B cell (primary cell): ENCODE results near the gene RCBTB2. TPM values are rescaled to one million over a fixed set of nuclear protein-coding genes. Genes with fewer than 3 reads are reported as not detected.

Source experiments
- ATAC-seq: fragments of 200-7000 bp; cut with Tn5 transposase; one replicate; pipeline ENCODE4 v1.10.0; 2021; ENCODE audit warnings: low read depth, mild to moderate bottlenecking, moderate number of reproducible peaks, moderate library complexity
- CTCF ChIA-PET: fragments of 350-600 bp; sonication (Branson Sonifier 250); formaldehyde crosslinking; loops from one replicate; lab custom pipeline; 2021; ENCODE audit warnings: antibody characterized with exemption, inconsistent platforms; lab: Charles Lee
- POLR2A ChIA-PET: fragments of 350-600 bp; sonication (Branson Sonifier 250); formaldehyde crosslinking; loops from one replicate; lab custom pipeline; 2021; ENCODE audit warnings: antibody characterized with exemption; lab: Charles Lee
- DNase-seq: peaks from one replicate; pipeline ENCODE4 v3.0.0; 2013
- H2AFZ ChIP-seq: 2 replicates; pipeline ENCODE4 v1.6.1; 2012; ENCODE audit warnings: mild to moderate bottlenecking, low read depth, low read length; ENCODE audit not compliant: insufficient read depth, poor library complexity, severe bottlenecking
- H3K27ac ChIP-seq, 2 donors: 1 replicate in 1 of 2; 2 replicates in 1 of 2; pipeline ENCODE4 v1.5.1; 2012 to 2013; ENCODE audit warnings: low read length in 2 of 2, mild to moderate bottlenecking in 2 of 2, moderate library complexity in 1 of 2
- H3K27me3 ChIP-seq, 4 experiments: fragments of 200-600 bp in 1 of 4; sonication (generic) in 1 of 4; replicated peaks in 1 of 4; 1 replicate in 2 of 4; 2 replicates in 2 of 4; pipeline versions ENCODE4 v1.6.1 to v1.7.0; 2013 to 2016; ENCODE audit warnings: low read length in 3 of 4, mild to moderate bottlenecking in 2 of 4, mixed read lengths in 1 of 4, moderate library complexity in 1 of 4; ENCODE audit not compliant: insufficient read depth in 4 of 4, control insufficient read depth in 3 of 4; ENCODE audit errors: control extremely low read depth in 1 of 4
- H3K36me3 ChIP-seq, 2 experiments: replicated peaks in 1 of 2; 1 replicate in 1 of 2; 2 replicates in 1 of 2; pipeline versions ENCODE4 v1.6.1 to v1.7.1; 2013; ENCODE audit warnings: low read length in 1 of 2; ENCODE audit not compliant: insufficient read depth in 2 of 2, control insufficient read depth in 1 of 2; ENCODE audit errors: control extremely low read depth in 1 of 2, extremely low read depth in 1 of 2
- H3K4me1 ChIP-seq, 2 donors: fragments of 200-600 bp in 1 of 2; sonication (generic) in 1 of 2; 1 replicate in 1 of 2; 2 replicates in 1 of 2; pipeline versions ENCODE4 v1.5.1 to v1.6.1; 2013 to 2017; ENCODE audit warnings: low read length in 2 of 2; ENCODE audit not compliant: control insufficient read depth in 2 of 2, insufficient read depth in 2 of 2
- H3K4me2 ChIP-seq: replicated peaks from 2 replicates; pipeline ENCODE3; 2012; ENCODE audit warnings: mild to moderate bottlenecking, low read depth, low read length; ENCODE audit not compliant: poor library complexity, severe bottlenecking
- H3K4me3 ChIP-seq, 5 experiments: fragments of 200-600 bp in 1 of 5; sonication (generic) in 1 of 5; 1 replicate in 3 of 5; 2 replicates in 2 of 5; pipeline versions ENCODE4 v1.5.1 to v1.7.0; 2011 to 2016; ENCODE audit warnings: low read length in 4 of 5, mild to moderate bottlenecking in 4 of 5, low read depth in 2 of 5, control low read depth in 1 of 5, moderate library complexity in 1 of 5; ENCODE audit not compliant: insufficient read depth in 1 of 5; ENCODE audit errors: control extremely low read depth in 1 of 5, extremely low read depth in 1 of 5
- H3K79me2 ChIP-seq: fragments of 200-600 bp; sonication (generic); one replicate; pipeline ENCODE4 v1.6.0; 2016; ENCODE audit warnings: low read length; ENCODE audit not compliant: control insufficient read depth, insufficient read depth
- H3K9ac ChIP-seq: fragments of 200-600 bp; sonication (generic); 2 replicates; pipeline ENCODE4 v1.6.1; 2017; ENCODE audit warnings: mild to moderate bottlenecking, low read length, moderate library complexity
- H3K9me3 ChIP-seq, 3 donors: one replicate each; pipeline versions ENCODE4 v1.6.1 to v1.7.1; 2013; ENCODE audit warnings: low read length in 2 of 3; ENCODE audit not compliant: control insufficient read depth in 2 of 3, insufficient read depth in 1 of 3; ENCODE audit errors: control extremely low read depth in 1 of 3
- H4K20me1 ChIP-seq: 2 replicates; pipeline ENCODE4 v1.6.0; 2012; ENCODE audit warnings: mild to moderate bottlenecking, low read length; ENCODE audit not compliant: insufficient read depth, control insufficient read depth, poor library complexity, severe bottlenecking
- H3K27ac Mint-ChIP-seq: one replicate; pipeline ENCODE4 v1.8.0; 2021; ENCODE audit warnings: mixed read lengths
- H3K27me3 Mint-ChIP-seq: one replicate; pipeline ENCODE4 v1.8.0; 2021; ENCODE audit warnings: mixed read lengths
- H3K4me1 Mint-ChIP-seq: one replicate; pipeline ENCODE4 v1.8.0; 2021; ENCODE audit warnings: mixed read lengths
- H3K4me3 Mint-ChIP-seq: one replicate; pipeline ENCODE4 v1.8.0; 2021; ENCODE audit warnings: mixed read lengths
- H3K9me3 Mint-ChIP-seq: one replicate; pipeline ENCODE4 v1.8.0; 2022; ENCODE audit warnings: mixed read lengths; ENCODE audit not compliant: insufficient read depth
- CTCF ChIP-seq: fragments of 200-600 bp; IDR thresholded peaks from one replicate; pipeline ENCODE4 v1.8.0; 2022; ENCODE audit warnings: antibody characterized with exemption, mild to moderate bottlenecking
- EZH2 ChIP-seq: IDR thresholded peaks from 2 replicates; pipeline ENCODE4 v1.6.1; 2012; ENCODE audit warnings: borderline replicate concordance, low read depth, mild to moderate bottlenecking, moderate library complexity, low read length; ENCODE audit not compliant: insufficient read depth, poor library complexity, severe bottlenecking
- WGBS: methylation state at CpG from one replicate; pipeline ENCODE4 v1.1.5; 2013; ENCODE audit warnings: missing lambda C conversion rate; ENCODE audit not compliant: insufficient coverage; 5-methylcytosine and 5-hydroxymethylcytosine counted together
- intact Hi-C: fragments of 100-400 bp; cut with micrococcal nuclease; formaldehyde crosslinking; loops from one replicate; pipeline ENCODE4 v1.10.0; 2022
- polyA plus RNA-seq: library from polyadenylated mRNA; depleted of rRNA; stranded (reverse); fragments of >200 nt; gene quantifications from 2 replicates; pipeline ENCODE4 v1.2.3, GENCODE V29; 2012
- total RNA-seq, 2 donors: library from RNA; stranded (reverse); fragments of 120-200 nt in 1 of 2; gene quantifications; 1 replicate in 1 of 2; 2 replicates in 1 of 2; pipeline versions ENCODE4 v1.2.3 to v1.2.4, GENCODE V29; 2013 to 2022

The RCBTB2 gene
- total and polyA plus RNA-seq, 2 donors (not counting 1 experiment from before 2014, with no cell fraction given), result 1.4 to 2.7 TPM

GRCh38 chr13:48506092-48506701, 26.7 kb downstream of the RCBTB2 start:
- ATAC-seq, result no peak

More at GRCh38 chr13:48506092-48506701, 26.7 kb downstream of the RCBTB2 start:
- no peak overlapping the region for H3K27ac ChIP-seq
- intact Hi-C loops, result no loop called here
- H3K4me1 Mint-ChIP-seq, result peaks cover 44% of the 10 kb centered on the region
- no peaks in the 10 kb centered on the region for H3K36me3 ChIP-seq
- H3K4me1 ChIP-seq, result peaks cover 30 to 32% of the 10 kb centered on the region in 2 donors
- peak overlapping the region; percentile 25 for H3K9ac ChIP-seq
- DNase-seq, result no peak
- ChIA-PET POLR2A (no interaction called here), CTCF (interaction anchor here (0.7 to 2.5 kb wide), 3 partner anchors 15 to 74 kb away, joined by 4 to 14 read pairs (median 4); no protein-coding TSS in a partner anchor)
- H3K4me3 ChIP-seq, result peak overlapping the region in 2 of 5 experiments; percentile 30 to 32
- peak overlapping the region; percentile 82 for H3K4me3 Mint-ChIP-seq
- peaks cover 0 to 10% (median 0%) of the 10 kb centered on the region in 3 donors for H3K9me3 ChIP-seq
- peak overlapping the region; percentile 23 for H3K27ac Mint-ChIP-seq
- H3K79me2 ChIP-seq, result no peaks in the 10 kb centered on the region
- H3K27me3 ChIP-seq, result peaks cover 0 to 49% (median 7%) of the 10 kb centered on the region in 4 experiments
- H4K20me1 ChIP-seq, result peaks cover 13% of the 10 kb centered on the region
- WGBS, result 44% methylated on average over 14 of the region's 14 CpGs
- TF ChIP-seq EZH2, result no peak
- no peak for TF ChIP-seq CTCF
- no peak overlapping the region for H2AFZ ChIP-seq
- peak overlapping the region; percentile 65 for H3K4me2 ChIP-seq
- H3K27me3 Mint-ChIP-seq, result peaks cover 33% of the 10 kb centered on the region
- no peaks in the 10 kb centered on the region for H3K9me3 Mint-ChIP-seq
